ENCODE data around the gene LLCFC1.

The LLCFC1 gene

GRCh38 chr7:142954680-142955268, 15.5 kb downstream of the LLCFC1 start:
- Histone ChIP-seq H3K4me1 (ENCODE audit: control insufficient read depth in 1 of 2, insufficient read depth in 1 of 2, low read depth in 1 of 2, low read length in 1 of 2) (no peaks in the 10 kb centered on the region), H3K27me3 (peaks cover 18% of the 10 kb centered on the region), H3K27ac (no peak overlapping the region), H3K36me3 (no peaks in the 10 kb centered on the region), H3K4me3 (ENCODE audit: low read depth in 1 of 2, low read length in 1 of 2) (no peak overlapping the region), H3K9me3 (no peaks in the 10 kb centered on the region)
- TF ChIP-seq CTCF (IDR thresholded peaks at IDR 0.05), result no peak

GRCh38 chr7:142956951-142957623, 17.8 kb downstream of the LLCFC1 start:
- Histone ChIP-seq H3K36me3 (no peaks in the 10 kb centered on the region), H3K27ac (no peak overlapping the region), H3K4me1 (ENCODE audit: control insufficient read depth in 1 of 2, insufficient read depth in 1 of 2, low read depth in 1 of 2, low read length in 1 of 2) (no peaks in the 10 kb centered on the region), H3K27me3 (peaks cover 18% of the 10 kb centered on the region), H3K4me3 (ENCODE audit: low read depth in 1 of 2, low read length in 1 of 2) (no peak overlapping the region), H3K9me3 (no peaks in the 10 kb centered on the region)
- TF ChIP-seq CTCF (IDR thresholded peaks at IDR 0.05), result no peak

GRCh38 chr7:142957723-142958122, 18.4 kb downstream of the LLCFC1 start:
- Histone ChIP-seq H3K27ac (no peak overlapping the region), H3K36me3 (no peaks in the 10 kb centered on the region), H3K9me3 (no peaks in the 10 kb centered on the region), H3K4me3 (ENCODE audit: low read depth in 1 of 2, low read length in 1 of 2) (no peak overlapping the region), H3K4me1 (ENCODE audit: control insufficient read depth in 1 of 2, insufficient read depth in 1 of 2, low read depth in 1 of 2, low read length in 1 of 2) (no peaks in the 10 kb centered on the region), H3K27me3 (peaks cover 18% of the 10 kb centered on the region)
- TF ChIP-seq CTCF (IDR thresholded peaks at IDR 0.05), result no peak

- TF ChIP-seq CTCF (IDR thresholded peaks at IDR 0.05), result no peak
- Histone ChIP-seq H3K9me3 (no peaks in the 10 kb centered on the region), H3K36me3 (no peaks in the 10 kb centered on the region), H3K4me3 (ENCODE audit: low read depth in 1 of 2, low read length in 1 of 2) (no peak overlapping the region), H3K27me3 (peaks cover 18% of the 10 kb centered on the region), H3K27ac (no peak overlapping the region), H3K4me1 (ENCODE audit: control insufficient read depth in 1 of 2, insufficient read depth in 1 of 2, low read depth in 1 of 2, low read length in 1 of 2) (no peaks in the 10 kb centered on the region)
Measured at GRCh38 chr7:142959202-142959601, 19.9 kb downstream of the LLCFC1 start.

GRCh38 chr7:142960955-142961512, 21.8 kb downstream of the LLCFC1 start:
- H3K9me3 ChIP-seq, result no peaks in the 10 kb centered on the region
- TF ChIP-seq CTCF (IDR thresholded peaks at IDR 0.05), result no peak
- H3K4me3 ChIP-seq (ENCODE audit: low read depth in 1 of 2, low read length in 1 of 2), result no peak overlapping the region
- H3K36me3 ChIP-seq, result no peaks in the 10 kb centered on the region
- no peaks in the 10 kb centered on the region for H3K4me1 ChIP-seq (ENCODE audit: control insufficient read depth in 1 of 2, insufficient read depth in 1 of 2, low read depth in 1 of 2, low read length in 1 of 2)
- peaks cover 18% of the 10 kb centered on the region for H3K27me3 ChIP-seq
- no peak overlapping the region for H3K27ac ChIP-seq

Data from neutrophil (primary cell).